CD8-positive, alpha-beta memory T cell (primary cell): ENCODE results near the gene FAM83C. TPM values are rescaled to one million over a fixed set of nuclear protein-coding genes. Genes with fewer than 3 reads are reported as not detected.
A peak's percentile ranks its signal among the peaks of the same experiment; 100 is the strongest.

Experiments used
- CTCF ChIA-PET: fragments of 350-600 bp; sonication (Branson Sonifier 250); formaldehyde crosslinking; loops from one replicate; lab custom pipeline; 2021; ENCODE audit warnings: antibody characterized with exemption; lab: Charles Lee
- POLR2A ChIA-PET: fragments of 350-600 bp; sonication (Branson Sonifier 250); formaldehyde crosslinking; loops from one replicate; lab custom pipeline; 2021; ENCODE audit warnings: antibody characterized with exemption; lab: Charles Lee
- DNase-seq, 5 donors: peaks; one replicate each; pipeline versions ENCODE4 v3.0.0 to v3.0.0-alpha.2; 2020 to 2022; ENCODE audit warnings: mixed read lengths in 1 of 5
- H3K27ac ChIP-seq: one replicate; pipeline ENCODE4 v1.7.0; 2013; ENCODE audit warnings: low read depth, mild to moderate bottlenecking, low read length, moderate library complexity
- H3K27me3 ChIP-seq: 2 replicates; pipeline ENCODE4 v1.7.0; 2013; ENCODE audit warnings: low read length, mild to moderate bottlenecking; ENCODE audit not compliant: insufficient read depth, poor library complexity, severe bottlenecking
- H3K36me3 ChIP-seq: 2 replicates; pipeline ENCODE4 v1.7.0; 2013; ENCODE audit warnings: mild to moderate bottlenecking, low read length, moderate library complexity; ENCODE audit not compliant: insufficient read depth
- H3K4me1 ChIP-seq: 2 replicates; pipeline ENCODE4 v1.7.0; 2013; ENCODE audit warnings: mild to moderate bottlenecking, low read length, moderate library complexity; ENCODE audit not compliant: insufficient read depth
- H3K4me3 ChIP-seq: 2 replicates; pipeline ENCODE4 v1.7.0; 2013; ENCODE audit warnings: mild to moderate bottlenecking, low read length
- H3K9me3 ChIP-seq: 2 replicates; pipeline ENCODE4 v1.7.0; 2013; ENCODE audit warnings: mild to moderate bottlenecking, low read length
- H3K27ac Mint-ChIP-seq, 8 donors: one replicate each; pipeline ENCODE4 v1.8.0; 2020 to 2021; ENCODE audit warnings: mixed read lengths in 8 of 8, mild to moderate bottlenecking in 6 of 8, inconsistent platforms in 3 of 8, moderate library complexity in 3 of 8
- H3K27me3 Mint-ChIP-seq, 2 donors: one replicate each; pipeline ENCODE4 v1.8.0; 2020 to 2021; ENCODE audit warnings: mixed read lengths in 2 of 2, mild to moderate bottlenecking in 1 of 2, moderate library complexity in 1 of 2
- H3K36me3 Mint-ChIP-seq, 3 donors: one replicate each; pipeline ENCODE4 v1.8.0; 2020 to 2021; ENCODE audit warnings: mixed read lengths in 3 of 3, inconsistent platforms in 1 of 3, mild to moderate bottlenecking in 1 of 3
- H3K4me1 Mint-ChIP-seq, 3 donors: one replicate each; pipeline ENCODE4 v1.8.0; 2020 to 2021; ENCODE audit warnings: mixed read lengths in 3 of 3, inconsistent platforms in 1 of 3, mild to moderate bottlenecking in 1 of 3
- H3K4me3 Mint-ChIP-seq, 7 donors: one replicate each; pipeline ENCODE4 v1.8.0; 2020 to 2021; ENCODE audit warnings: mixed read lengths in 7 of 7, mild to moderate bottlenecking in 6 of 7, moderate library complexity in 4 of 7, inconsistent platforms in 2 of 7
- H3K9me3 Mint-ChIP-seq, 5 donors: one replicate each; pipeline ENCODE4 v1.8.0; 2020 to 2022; ENCODE audit warnings: mixed read lengths in 5 of 5, mild to moderate bottlenecking in 3 of 5, moderate library complexity in 2 of 5, inconsistent platforms in 1 of 5
- polyA plus RNA-seq: library from polyadenylated mRNA; unstranded; fragments of 300-500 nt; fragmentation: Illumina TruSeq; gene quantifications from one replicate; pipeline ENCODE4 v1.2.3, GENCODE V29; 2021
- total RNA-seq, 2 experiments: library from RNA; stranded (reverse); gene quantifications; one replicate each; pipeline ENCODE4 v1.2.3, GENCODE V29; 2021

Gene FAM83C
- total and polyA plus RNA-seq, 3 experiments from 2014 or later: not detected

- H3K36me3 Mint-ChIP-seq: peaks cover 0 to 25% (median 13%) of the 10 kb centered on the region in 3 donors
- H3K4me1 ChIP-seq: no peaks in the 10 kb centered on the region
- no peaks in the 10 kb centered on the region for H3K9me3 ChIP-seq
- H3K36me3 ChIP-seq: no peaks in the 10 kb centered on the region
- CTCF ChIA-PET: no interaction called here
- H3K4me3 ChIP-seq: no peak overlapping the region
- H3K27me3 ChIP-seq: no peaks in the 10 kb centered on the region
- no peak overlapping the region for H3K27ac ChIP-seq
- H3K27ac Mint-ChIP-seq: no peak overlapping the region
- no peak for DNase-seq
- no peak overlapping the region for H3K4me3 Mint-ChIP-seq
- no peaks in the 10 kb centered on the region for H3K27me3 Mint-ChIP-seq
- H3K4me1 Mint-ChIP-seq: no peaks in the 10 kb centered on the region
- POLR2A ChIA-PET: no interaction called here
- no peaks in the 10 kb centered on the region for H3K9me3 Mint-ChIP-seq
Measured at GRCh38 chr20:35325401-35325800, 33.2 kb upstream of the FAM83C start.

GRCh38 chr20:35320396-35321126 is 28.3 kb upstream of the FAM83C start:
- ChIA-PET POLR2A (no interaction called here), CTCF (interaction anchor here (0.9 kb wide), 1 partner anchor 16 kb away, joined by 4 read pairs; no protein-coding TSS in a partner anchor)
- no peak overlapping the region for H3K4me3 ChIP-seq
- H3K27me3 Mint-ChIP-seq: no peaks in the 10 kb centered on the region
- no peaks in the 10 kb centered on the region for H3K9me3 ChIP-seq
- H3K36me3 ChIP-seq: no peaks in the 10 kb centered on the region
- DNase-seq: no peak
- H3K27me3 ChIP-seq: no peaks in the 10 kb centered on the region
- no peak overlapping the region for H3K27ac Mint-ChIP-seq
- H3K4me1 Mint-ChIP-seq: peaks cover 3 to 7% (median 6%) of the 10 kb centered on the region in 3 donors
- H3K27ac ChIP-seq: no peak overlapping the region
- no peak overlapping the region for H3K4me3 Mint-ChIP-seq
- H3K36me3 Mint-ChIP-seq: peaks cover 0 to 21% (median 6%) of the 10 kb centered on the region in 3 donors
- H3K9me3 Mint-ChIP-seq: no peaks in the 10 kb centered on the region
- no peaks in the 10 kb centered on the region for H3K4me1 ChIP-seq

- peaks cover 4% of the 10 kb centered on the region for H3K4me1 ChIP-seq
- H3K4me1 Mint-ChIP-seq: peaks cover 9 to 14% (median 13%) of the 10 kb centered on the region in 3 donors
- no peaks in the 10 kb centered on the region for H3K27me3 ChIP-seq
- ChIA-PET POLR2A (no interaction called here), CTCF (interaction anchor here (0.9 kb wide), 1 partner anchor 16 kb away, joined by 4 read pairs; no protein-coding TSS in a partner anchor)
- peaks cover 0 to 18% (median 2%) of the 10 kb centered on the region in 3 donors for H3K36me3 Mint-ChIP-seq
- no peak overlapping the region for H3K4me3 Mint-ChIP-seq
- no peak for DNase-seq
- no peak overlapping the region for H3K4me3 ChIP-seq
- no peak overlapping the region for H3K27ac ChIP-seq
- H3K27ac Mint-ChIP-seq: peak overlapping the region in 3 of 8 donors; percentile 4 to 10 (median 5)
- no peaks in the 10 kb centered on the region for H3K9me3 Mint-ChIP-seq
- no peaks in the 10 kb centered on the region for H3K36me3 ChIP-seq
- H3K27me3 Mint-ChIP-seq: no peaks in the 10 kb centered on the region
- H3K9me3 ChIP-seq: no peaks in the 10 kb centered on the region
Measured at GRCh38 chr20:35319871-35320197, 27.6 kb upstream of the FAM83C start.

GRCh38 chr20:35319192-35319870 is 27.1 kb upstream of the FAM83C start:
- no peaks in the 10 kb centered on the region for H3K27me3 ChIP-seq
- POLR2A ChIA-PET: no interaction called here
- no peaks in the 10 kb centered on the region for H3K27me3 Mint-ChIP-seq
- H3K4me1 Mint-ChIP-seq: peaks cover 10 to 18% (median 14%) of the 10 kb centered on the region in 3 donors
- H3K36me3 ChIP-seq: no peaks in the 10 kb centered on the region
- H3K4me3 Mint-ChIP-seq: no peak overlapping the region
- no peaks in the 10 kb centered on the region for H3K9me3 ChIP-seq
- no peak overlapping the region for H3K27ac Mint-ChIP-seq
- peaks cover 4% of the 10 kb centered on the region for H3K4me1 ChIP-seq
- H3K9me3 Mint-ChIP-seq: no peaks in the 10 kb centered on the region
- no peak overlapping the region for H3K27ac ChIP-seq
- no peak for DNase-seq
- peaks cover under 1 to 22% (median 1%) of the 10 kb centered on the region in 3 donors for H3K36me3 Mint-ChIP-seq
- no peak overlapping the region for H3K4me3 ChIP-seq
- CTCF ChIA-PET: no interaction called here

GRCh38 chr20:35318502-35319157 is 26.4 kb upstream of the FAM83C start:
- H3K36me3 ChIP-seq: no peaks in the 10 kb centered on the region
- H3K9me3 Mint-ChIP-seq: no peaks in the 10 kb centered on the region
- H3K27ac ChIP-seq: no peak overlapping the region
- H3K27me3 ChIP-seq: no peaks in the 10 kb centered on the region
- CTCF ChIA-PET: no interaction called here
- H3K4me3 ChIP-seq: no peak overlapping the region
- peak overlapping the region in 3 of 8 donors; percentile 11 to 48 (median 26) for H3K27ac Mint-ChIP-seq
- peaks cover 4% of the 10 kb centered on the region for H3K4me1 ChIP-seq
- POLR2A ChIA-PET: no interaction called here
- peaks cover 1 to 27% (median 3%) of the 10 kb centered on the region in 3 donors for H3K36me3 Mint-ChIP-seq
- H3K9me3 ChIP-seq: no peaks in the 10 kb centered on the region
- H3K4me1 Mint-ChIP-seq: peaks cover 10 to 18% (median 14%) of the 10 kb centered on the region in 3 donors
- DNase-seq: no peak
- no peak overlapping the region for H3K4me3 Mint-ChIP-seq
- no peaks in the 10 kb centered on the region for H3K27me3 Mint-ChIP-seq

- CTCF ChIA-PET: interaction anchor here (1.4 kb wide), 1 partner anchor 14 kb away, joined by 6 read pairs; no protein-coding TSS in a partner anchor
- no peak overlapping the region for H3K27ac ChIP-seq
- H3K27me3 ChIP-seq: no peaks in the 10 kb centered on the region
- Mint-ChIP-seq H3K4me1 (peaks cover 10 to 18% (median 14%) of the 10 kb centered on the region in 3 donors), H3K27ac (peak overlapping the region in 2 of 8 donors; percentile 4 to 78), H3K9me3 (no peaks in the 10 kb centered on the region), H3K4me3 (no peak overlapping the region), H3K36me3 (peaks cover 3 to 28% (median 3%) of the 10 kb centered on the region in 3 donors), H3K27me3 (no peaks in the 10 kb centered on the region)
- no peaks in the 10 kb centered on the region for H3K36me3 ChIP-seq
- no peak overlapping the region for H3K4me3 ChIP-seq
- no peaks in the 10 kb centered on the region for H3K9me3 ChIP-seq
- H3K4me1 ChIP-seq: peaks cover 4% of the 10 kb centered on the region
- no peak for DNase-seq
- POLR2A ChIA-PET: no interaction called here
Measured at GRCh38 chr20:35317416-35318210, 25.4 kb upstream of the FAM83C start.

- H3K27ac ChIP-seq: no peak overlapping the region
- peak overlapping the region in 5 of 8 donors; percentile 10 to 94 (median 49) for H3K27ac Mint-ChIP-seq
- no peak overlapping the region for H3K4me3 ChIP-seq
- H3K27me3 Mint-ChIP-seq: no peaks in the 10 kb centered on the region
- POLR2A ChIA-PET: no interaction called here
- H3K36me3 Mint-ChIP-seq: peaks cover 3 to 37% (median 4%) of the 10 kb centered on the region in 3 donors
- H3K27me3 ChIP-seq: no peaks in the 10 kb centered on the region
- H3K9me3 Mint-ChIP-seq: no peaks in the 10 kb centered on the region
- no peak overlapping the region for H3K4me3 Mint-ChIP-seq
- no peaks in the 10 kb centered on the region for H3K36me3 ChIP-seq
- no peak for DNase-seq
- no peaks in the 10 kb centered on the region for H3K9me3 ChIP-seq
- H3K4me1 ChIP-seq: peaks cover 4% of the 10 kb centered on the region
- peaks cover 10 to 18% (median 14%) of the 10 kb centered on the region in 3 donors for H3K4me1 Mint-ChIP-seq
- CTCF ChIA-PET: no interaction called here
Measured at GRCh38 chr20:35316086-35316485, 23.9 kb upstream of the FAM83C start.
